HCT116 (cell line): ENCODE data around the gene FAM83E. TPM values are rescaled to one million over a fixed set of nuclear protein-coding genes. Genes with fewer than 3 reads are reported as not detected.
"Not testable (repeated sequence)": the region's sequence is repeated elsewhere in the genome, so short reads cannot be mapped to it uniquely, and the experiment has no call there.

Source experiments
- ATAC-seq: fragments of 200-7000 bp; cut with Tn5 transposase; 2 replicates; pipeline ENCODE4 v1.9.1; 2020; ENCODE audit warnings: mild to moderate bottlenecking, moderate library complexity
- BruUV-seq: library from RNA; stranded (reverse); fragments of 400-500 nt; replicated peaks from 2 replicates; lab custom pipeline; 2021; lab: Mats Ljungman, UMichigan
- CTCF ChIA-PET: fragments of 300-600 bp; sonication (Branson Sonifier 250); formaldehyde crosslinking; loops from one replicate; lab custom pipeline; 2021; ENCODE audit warnings: antibody characterized with exemption; lab: Charles Lee
- POLR2A ChIA-PET: fragments of 300-600, 350-600 bp; sonication (Branson Sonifier 250); formaldehyde crosslinking; loops from one replicate; lab custom pipeline; 2021; ENCODE audit warnings: antibody characterized with exemption; lab: Charles Lee
- RAD21 ChIA-PET, 2 experiments: fragments of 300-600 bp; sonication (Branson Sonifier 250); formaldehyde crosslinking; loops; one replicate each; lab custom pipeline; 2023; ENCODE audit warnings: low total read pairs in 2 of 2; ENCODE audit not compliant: uncharacterized antibody in 2 of 2, unreplicated experiment in 2 of 2, low non-redundant PET in 1 of 2; lab: Charles Lee
- DNase-seq: peaks from one replicate; pipeline ENCODE4 v3.0.0-alpha.2; 2010; ENCODE audit warnings: low read depth, low spot score
- H2AFZ ChIP-seq: fragments of 200-600 bp; shearing (Covaris generic), sonication (generic); 2 replicates; pipeline ENCODE4 v1.6.1; 2017; ENCODE audit warnings: low read depth, mixed run types, mixed read lengths, antibody characterized with exemption, low read length; ENCODE audit not compliant: poor library complexity, severe bottlenecking
- H3K27ac ChIP-seq: 2 replicates; pipeline ENCODE4 v1.5.1; 2012; ENCODE audit warnings: low read depth, low read length
- H3K27me3 ChIP-seq: fragments of 200-600 bp; sonication (generic); 2 replicates; pipeline ENCODE4 v1.6.1; 2016; ENCODE audit warnings: mixed run types, low read length, mixed read lengths; ENCODE audit not compliant: insufficient read depth
- H3K36me3 ChIP-seq, 2 experiments: fragments of 200-500 bp in 1 of 2; fragments of 200-600 bp in 1 of 2; sonication (Bioruptor generic) in 1 of 2; sonication (generic) in 1 of 2; 2 replicates each; pipeline versions ENCODE4 v1.5.1 to v1.6.1; 2014 to 2016; ENCODE audit warnings: low read length in 2 of 2, inconsistent platforms in 1 of 2, mixed read lengths in 1 of 2, mixed run types in 1 of 2; ENCODE audit not compliant: insufficient read depth in 2 of 2, control insufficient read depth in 1 of 2
- H3K4me1 ChIP-seq, 2 experiments: fragments of 200-600 bp in 1 of 2; sonication (generic) in 1 of 2; 2 replicates each; pipeline versions ENCODE4 v1.5.1 to v1.6.1; 2012 to 2017; ENCODE audit warnings: low read length in 2 of 2, inconsistent platforms in 1 of 2, mild to moderate bottlenecking in 1 of 2, mixed read lengths in 1 of 2, mixed run types in 1 of 2, moderate library complexity in 1 of 2; ENCODE audit not compliant: insufficient read depth in 2 of 2, control insufficient read depth in 1 of 2
- H3K4me2 ChIP-seq: fragments of 200-600 bp; sonication (generic); 2 replicates; pipeline ENCODE4 v1.6.1; 2017; ENCODE audit warnings: mixed run types, low read length, mixed read lengths
- H3K4me3 ChIP-seq, 2 experiments: fragments of 200-600 bp in 1 of 2; sonication (generic) in 1 of 2; replicated peaks in 1 of 2; 2 replicates each; pipeline ENCODE4 v1.5.1; 2011 to 2016; ENCODE audit warnings: low read length in 2 of 2, control low read depth in 1 of 2, low read depth in 1 of 2, mild to moderate bottlenecking in 1 of 2, mixed read lengths in 1 of 2, mixed run types in 1 of 2
- H3K79me2 ChIP-seq: fragments of 200-600 bp; sonication (generic); 2 replicates; pipeline ENCODE4 v1.6.1; 2017; ENCODE audit warnings: mild to moderate bottlenecking, mixed run types, low read length, moderate library complexity, mixed read lengths; ENCODE audit not compliant: insufficient read depth
- H3K9ac ChIP-seq: fragments of 200-600 bp; sonication (generic); 2 replicates; pipeline ENCODE4 v1.6.1; 2016; ENCODE audit warnings: low read length, mixed read lengths
- H3K9me2 ChIP-seq: fragments of 200-600 bp; sonication (generic), shearing (Covaris generic); 2 replicates; pipeline ENCODE4 v1.6.1; 2017; ENCODE audit warnings: mixed run types, mild to moderate bottlenecking, moderate library complexity; ENCODE audit not compliant: insufficient read depth
- H3K9me3 ChIP-seq, 2 experiments: fragments of 200-500 bp in 1 of 2; fragments of 200-600 bp in 1 of 2; sonication (Bioruptor generic) in 1 of 2; sonication (generic) in 1 of 2; 2 replicates each; pipeline ENCODE4 v1.6.1; 2014 to 2017; ENCODE audit warnings: low read length in 2 of 2, mixed read lengths in 2 of 2, inconsistent platforms in 1 of 2, low read depth in 1 of 2, mild to moderate bottlenecking in 1 of 2, mixed run types in 1 of 2, moderate library complexity in 1 of 2; ENCODE audit not compliant: control insufficient read depth in 1 of 2, insufficient read depth in 1 of 2
- H4K20me1 ChIP-seq: fragments of 200-600 bp; sonication (generic), shearing (Covaris generic); 2 replicates; pipeline ENCODE4 v1.6.1; 2017; ENCODE audit warnings: mixed run types, mild to moderate bottlenecking, moderate library complexity; ENCODE audit not compliant: insufficient read depth
- ELF1 ChIP-seq: IDR thresholded peaks from 2 replicates; pipeline ENCODE4 v1.6.1; 2012; ENCODE audit warnings: low read depth, borderline replicate concordance
- EZH2phosphoT487 ChIP-seq: fragments of 200-600 bp; IDR thresholded peaks from 2 replicates; pipeline ENCODE4 v1.6.1; 2018; ENCODE audit warnings: antibody characterized with exemption, borderline replicate concordance
- JUND ChIP-seq: IDR thresholded peaks from 2 replicates; pipeline ENCODE4 v1.6.1; 2012
- SRF ChIP-seq: IDR thresholded peaks from 2 replicates; pipeline ENCODE4 v1.6.1; 2012; ENCODE audit warnings: low read depth
- intact Hi-C: fragments of 100-400 bp; cut with micrococcal nuclease; formaldehyde crosslinking; loops from 2 replicates; pipeline ENCODE4 v1.10.0; 2022
- total RNA-seq: library from RNA; stranded (reverse); gene quantifications from one replicate; pipeline ENCODE4 v1.2.1, GENCODE V29; 2021; ENCODE audit not compliant: unreplicated experiment
- TF ChIP-seq, protein P1 (sequence below): IDR thresholded peaks from 2 replicates; pipeline ENCODE4 v1.6.1; 2012

FAM83E gene
- total RNA-seq, 1 experiment from 2014 or later, result 6.8 TPM

DNA sequence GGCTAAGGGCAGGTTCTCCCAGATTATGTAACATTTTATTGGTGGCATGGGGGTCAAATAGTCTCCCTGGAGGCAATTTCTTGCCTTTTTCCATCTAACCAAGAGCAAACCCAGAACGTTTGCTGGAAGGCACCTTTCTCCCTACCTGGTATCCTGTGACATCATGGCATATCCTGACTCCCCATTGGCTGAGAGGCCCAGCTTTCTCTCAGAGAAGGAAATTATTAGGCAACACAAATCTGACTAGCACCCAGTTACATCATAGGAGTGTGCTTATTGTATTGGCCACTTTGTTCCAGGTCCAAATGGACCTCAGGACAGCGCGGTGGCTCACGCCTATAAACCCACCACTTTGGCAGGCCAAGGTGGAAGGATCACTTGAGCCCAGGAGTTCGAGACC lies 44.9 kb upstream of the FAM83E start:
- intact Hi-C loops, result no loop called here
- ChIA-PET CTCF (interaction anchor here (0.5 to 1.2 kb wide), 2 partner anchors 14 to 24 kb away, joined by 3 to 8 read pairs; partner anchors contain the start of gene CA11), RAD21 (no interaction called here), POLR2A (no interaction called here)
- H3K9me2 ChIP-seq, result no peaks in the 10 kb centered on the region
- no peaks in the 10 kb centered on the region for H3K27me3 ChIP-seq
- ATAC-seq (no peak), DNase-seq (no peak)
- H2AFZ ChIP-seq, result no peak overlapping the region
- no peaks in the 10 kb centered on the region for H4K20me1 ChIP-seq
- BruUV-seq, result no TSS peak
- H3K4me1 ChIP-seq, result peaks cover 2 to 24% of the 10 kb centered on the region in 2 experiments; a peak in 3 of 4 replicates
- no peaks in the 10 kb centered on the region for H3K79me2 ChIP-seq
- no peak overlapping the region for H3K27ac ChIP-seq
- H3K9ac ChIP-seq, result no peak overlapping the region
- no peaks in the 10 kb centered on the region for H3K9me3 ChIP-seq
- H3K4me2 ChIP-seq, result no peak overlapping the region
- no peak overlapping the region for H3K4me3 ChIP-seq
- no peaks in the 10 kb centered on the region for H3K36me3 ChIP-seq
- no peak for TF ChIP-seq SRF

DNA sequence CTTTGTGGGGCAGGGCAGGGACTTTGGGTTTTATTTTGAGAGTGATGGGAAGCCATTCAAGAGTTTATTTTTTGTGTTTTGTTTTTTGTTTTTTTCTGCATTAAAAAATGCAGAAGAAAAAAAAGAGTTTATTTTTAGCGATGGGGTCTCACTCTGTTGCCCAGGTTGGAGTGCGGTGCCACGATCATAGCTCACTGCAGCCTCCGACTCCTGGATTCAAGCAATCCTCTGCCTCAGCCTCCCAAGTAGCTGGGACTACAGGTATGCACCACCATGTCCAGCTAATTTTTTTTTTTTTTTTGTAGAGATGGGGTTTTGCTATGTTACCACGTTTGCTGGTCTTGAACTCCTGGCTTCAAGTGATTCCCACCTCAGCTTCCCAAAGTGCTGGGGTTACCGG lies 43.6 kb upstream of the FAM83E start:
- Histone ChIP-seq H3K4me3 (no peak overlapping the region), H3K36me3 (no peaks in the 10 kb centered on the region), H3K4me2 (no peak overlapping the region), H3K9me3 (no peaks in the 10 kb centered on the region), H3K9me2 (no peaks in the 10 kb centered on the region), H3K27me3 (no peaks in the 10 kb centered on the region), H4K20me1 (no peaks in the 10 kb centered on the region), H3K9ac (no peak overlapping the region), H3K27ac (no peak overlapping the region), H3K4me1 (peaks cover 3 to 28% of the 10 kb centered on the region in 2 experiments), H2AFZ (no peak overlapping the region)
- intact Hi-C loops, result no loop called here
- ChIA-PET CTCF (no interaction called here), RAD21 (no interaction called here), POLR2A (no interaction called here)
- ATAC-seq, result no peak
- TF ChIP-seq, protein P1, sequence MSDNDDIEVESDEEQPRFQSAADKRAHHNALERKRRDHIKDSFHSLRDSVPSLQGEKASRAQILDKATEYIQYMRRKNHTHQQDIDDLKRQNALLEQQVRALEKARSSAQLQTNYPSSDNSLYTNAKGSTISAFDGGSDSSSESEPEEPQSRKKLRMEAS, result no peak
- no peak for TF ChIP-seq EZH2phosphoT487
- TF ChIP-seq JUND, result no peak
- TF ChIP-seq ELF1, result no peak
- TF ChIP-seq, all 23 proteins: peak for 0
- no peak for DNase-seq
- no peaks in the 10 kb centered on the region for H3K79me2 ChIP-seq
- no TSS peak for BruUV-seq

DNA sequence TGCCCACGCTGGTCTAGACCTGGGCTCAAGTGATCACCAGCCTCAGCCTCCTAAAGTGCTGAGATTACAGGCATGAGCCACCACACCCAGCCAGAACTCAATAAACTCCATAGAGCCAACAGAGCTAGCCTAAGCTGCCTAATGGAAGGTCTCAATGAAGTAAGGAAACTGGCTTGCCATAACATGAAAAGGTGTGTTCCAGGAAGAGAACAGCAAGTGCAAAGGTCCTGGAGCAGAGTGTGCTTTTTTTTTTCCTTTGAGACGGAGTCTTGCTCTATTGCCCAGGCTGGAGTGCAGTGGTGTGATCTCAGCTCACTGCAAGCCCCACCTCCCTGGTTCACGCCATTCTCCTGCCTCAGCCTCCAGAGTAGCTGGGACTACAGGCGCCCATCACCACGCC lies 43.0 kb upstream of the FAM83E start:
- not testable (repeated sequence) for BruUV-seq, ATAC-seq, H3K9me3 ChIP-seq

More for the DNA sequence above, 43.0 kb upstream of the FAM83E start:
- CTCF ChIA-PET, RAD21 ChIA-PET, H4K20me1 ChIP-seq, H3K4me2 ChIP-seq, H3K9ac ChIP-seq, H2AFZ ChIP-seq, H3K36me3 ChIP-seq, H3K9me2 ChIP-seq, H3K79me2 ChIP-seq, H3K4me3 ChIP-seq, H3K27me3 ChIP-seq, H3K27ac ChIP-seq, intact Hi-C loops, DNase-seq: not testable (repeated sequence)
- peaks cover 10 to 35% of the 10 kb centered on the region in 2 experiments for H3K4me1 ChIP-seq
- POLR2A ChIA-PET, result interaction anchor here (0.6 kb wide), 1 partner anchor 187 kb away, joined by 4 read pairs; no protein-coding TSS in a partner anchor
